ENCODE results near the gene NDEL1. TPM values are rescaled to one million over a fixed set of nuclear protein-coding genes. Genes with fewer than 3 reads are reported as not detected.

Gene NDEL1
- total and polyA plus RNA-seq, 4 donors, result 15.3 to 52.3 (median 35.4) TPM

DNA sequence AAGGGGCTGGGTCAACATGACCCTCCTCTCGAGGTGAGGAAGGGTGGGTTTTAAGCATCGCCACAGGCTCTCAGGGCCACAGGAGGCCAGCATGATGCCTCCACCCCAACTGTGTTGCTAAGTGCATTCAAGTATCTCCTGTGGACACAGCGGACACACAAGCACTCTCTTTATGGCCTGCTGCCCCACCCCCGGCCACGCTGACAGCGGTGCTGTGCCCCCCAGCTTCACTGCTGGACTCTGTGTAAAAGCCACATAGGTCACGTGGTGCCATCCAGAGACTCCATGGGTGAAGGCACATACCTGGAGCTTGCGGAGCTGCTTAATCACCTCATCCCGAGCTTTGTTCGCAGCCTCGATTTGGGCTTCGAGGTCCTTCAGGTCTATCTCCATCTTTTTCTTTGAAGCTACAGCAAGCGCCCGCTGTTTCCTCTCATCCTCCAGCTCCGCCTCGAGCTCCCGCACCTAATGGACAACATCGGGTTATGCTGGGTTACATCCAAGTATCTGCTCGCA, 51.5 kb downstream of the NDEL1 start (continued):
- TF ChIP-seq, protein P1, sequence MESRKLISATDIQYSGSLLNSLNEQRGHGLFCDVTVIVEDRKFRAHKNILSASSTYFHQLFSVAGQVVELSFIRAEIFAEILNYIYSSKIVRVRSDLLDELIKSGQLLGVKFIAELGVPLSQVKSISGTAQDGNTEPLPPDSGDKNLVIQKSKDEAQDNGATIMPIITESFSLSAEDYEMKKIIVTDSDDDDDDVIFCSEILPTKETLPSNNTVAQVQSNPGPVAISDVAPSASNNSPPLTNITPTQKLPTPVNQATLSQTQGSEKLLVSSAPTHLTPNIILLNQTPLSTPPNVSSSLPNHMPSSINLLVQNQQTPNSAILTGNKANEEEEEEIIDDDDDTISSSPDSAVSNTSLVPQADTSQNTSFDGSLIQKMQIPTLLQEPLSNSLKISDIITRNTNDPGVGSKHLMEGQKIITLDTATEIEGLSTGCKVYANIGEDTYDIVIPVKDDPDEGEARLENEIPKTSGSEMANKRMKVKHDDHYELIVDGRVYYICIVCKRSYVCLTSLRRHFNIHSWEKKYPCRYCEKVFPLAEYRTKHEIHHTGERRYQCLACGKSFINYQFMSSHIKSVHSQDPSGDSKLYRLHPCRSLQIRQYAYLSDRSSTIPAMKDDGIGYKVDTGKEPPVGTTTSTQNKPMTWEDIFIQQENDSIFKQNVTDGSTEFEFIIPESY (IDR thresholded peaks at IDR 0.05), result no peak
- TF ChIP-seq GABPA (IDR thresholded peaks at IDR 0.05 in 1 of 2, conservative IDR thresholded peaks at IDR 0.05 in 1 of 2), result no peak
- no peak for TF ChIP-seq MAX (IDR thresholded peaks at IDR 0.05)
- TF ChIP-seq FOXA1 (IDR thresholded peaks at IDR 0.05), result no peak

DNA sequence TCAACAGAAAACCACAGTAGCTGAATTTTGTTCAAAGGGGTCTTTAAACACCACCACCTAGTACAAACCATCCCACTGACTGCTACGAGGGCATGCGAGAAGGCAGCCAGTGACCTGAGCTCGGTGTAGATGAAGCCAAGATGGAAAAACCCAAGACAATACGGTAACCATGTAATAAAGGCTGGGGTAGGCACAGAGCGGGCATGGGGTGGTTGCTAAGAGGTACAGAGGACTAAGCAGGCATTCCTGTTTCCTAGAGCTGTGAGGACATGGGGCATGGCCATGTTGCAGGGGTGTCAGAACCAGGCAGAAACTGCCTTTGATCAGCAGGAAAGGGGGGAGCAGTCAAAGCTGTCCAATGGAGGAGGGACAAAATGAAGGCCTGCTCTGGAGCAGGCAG, 52.1 kb downstream of the NDEL1 start:
- DNase-seq (ENCODE audit: low spot score), result no peak
- no peaks in the 10 kb centered on the region for H3K9me3 ChIP-seq (ENCODE audit: control insufficient read depth in 4 of 4, low read length in 3 of 4)
- TF ChIP-seq NR2F2 (IDR thresholded peaks at IDR 0.05), result no peak
- no peak for TF ChIP-seq ATF3 (IDR thresholded peaks at IDR 0.05)
- no peak for TF ChIP-seq HNF4G (IDR thresholded peaks at IDR 0.05)
- no peak overlapping the region for H3K4me3 ChIP-seq (ENCODE audit: low read depth in 1 of 3, low read length in 3 of 3)
- peaks cover 5 to 50% (median 22%) of the 10 kb centered on the region in 4 donors for H3K36me3 ChIP-seq (ENCODE audit: control insufficient read depth in 4 of 4, insufficient read depth in 3 of 4, low read depth in 1 of 4, low read length in 3 of 4)
- 98% methylated on average over 5 of the region's 5 CpGs for WGBS
- no peaks in the 10 kb centered on the region for H3K4me1 ChIP-seq (ENCODE audit: control insufficient read depth in 4 of 4, insufficient read depth in 4 of 4, low read length in 3 of 4)
- H3K27ac ChIP-seq (ENCODE audit: low read depth in 1 of 2, low read length in 2 of 2), result no peak overlapping the region
- H3K9ac ChIP-seq (ENCODE audit: low read depth in 1 of 2, low read length in 2 of 2), result no peak overlapping the region
- no peaks in the 10 kb centered on the region for H3K27me3 ChIP-seq (ENCODE audit: control insufficient read depth in 4 of 4, insufficient read depth in 4 of 4, low read length in 3 of 4)

DNA sequence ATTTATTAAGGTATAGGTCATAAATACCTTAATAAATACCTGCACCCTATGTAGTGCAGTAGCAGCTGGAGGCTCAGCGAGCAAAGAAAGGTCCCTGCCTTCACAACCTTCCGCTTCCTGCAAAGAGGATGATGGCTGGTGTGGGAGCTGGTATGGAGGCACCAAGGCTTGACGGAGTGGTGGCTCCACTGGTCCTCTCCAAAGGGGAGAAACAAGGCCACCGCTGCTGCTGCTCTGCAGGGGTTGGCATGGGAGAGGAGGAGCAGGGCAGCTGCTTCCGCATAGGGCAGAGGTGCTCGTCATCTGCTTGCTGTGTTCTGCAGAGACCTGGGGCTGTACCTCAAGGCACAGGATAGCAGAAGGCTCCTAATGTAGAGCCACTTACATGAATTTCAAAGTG, 52.8 kb downstream of the NDEL1 start:
- H3K9ac ChIP-seq (ENCODE audit: low read depth in 1 of 2, low read length in 2 of 2), result no peak overlapping the region
- DNase-seq (ENCODE audit: low spot score), result no peak
- H3K4me3 ChIP-seq (ENCODE audit: low read depth in 1 of 3, low read length in 3 of 3), result no peak overlapping the region
- H3K36me3 ChIP-seq (ENCODE audit: control insufficient read depth in 4 of 4, insufficient read depth in 3 of 4, low read depth in 1 of 4, low read length in 3 of 4), result peaks cover 5 to 48% (median 18%) of the 10 kb centered on the region in 4 donors
- no peaks in the 10 kb centered on the region for H3K4me1 ChIP-seq (ENCODE audit: control insufficient read depth in 4 of 4, insufficient read depth in 4 of 4, low read length in 3 of 4)
- H3K27me3 ChIP-seq (ENCODE audit: control insufficient read depth in 4 of 4, insufficient read depth in 4 of 4, low read length in 3 of 4), result no peaks in the 10 kb centered on the region
- no peak overlapping the region for H3K27ac ChIP-seq (ENCODE audit: low read depth in 1 of 2, low read length in 2 of 2)
- no peak for TF ChIP-seq GABPA (IDR thresholded peaks at IDR 0.05 in 1 of 2, conservative IDR thresholded peaks at IDR 0.05 in 1 of 2)
- no peak for TF ChIP-seq REST (IDR thresholded peaks at IDR 0.05)
- no peak for TF ChIP-seq RXRA (IDR thresholded peaks at IDR 0.05)
- TF ChIP-seq, protein P2, sequence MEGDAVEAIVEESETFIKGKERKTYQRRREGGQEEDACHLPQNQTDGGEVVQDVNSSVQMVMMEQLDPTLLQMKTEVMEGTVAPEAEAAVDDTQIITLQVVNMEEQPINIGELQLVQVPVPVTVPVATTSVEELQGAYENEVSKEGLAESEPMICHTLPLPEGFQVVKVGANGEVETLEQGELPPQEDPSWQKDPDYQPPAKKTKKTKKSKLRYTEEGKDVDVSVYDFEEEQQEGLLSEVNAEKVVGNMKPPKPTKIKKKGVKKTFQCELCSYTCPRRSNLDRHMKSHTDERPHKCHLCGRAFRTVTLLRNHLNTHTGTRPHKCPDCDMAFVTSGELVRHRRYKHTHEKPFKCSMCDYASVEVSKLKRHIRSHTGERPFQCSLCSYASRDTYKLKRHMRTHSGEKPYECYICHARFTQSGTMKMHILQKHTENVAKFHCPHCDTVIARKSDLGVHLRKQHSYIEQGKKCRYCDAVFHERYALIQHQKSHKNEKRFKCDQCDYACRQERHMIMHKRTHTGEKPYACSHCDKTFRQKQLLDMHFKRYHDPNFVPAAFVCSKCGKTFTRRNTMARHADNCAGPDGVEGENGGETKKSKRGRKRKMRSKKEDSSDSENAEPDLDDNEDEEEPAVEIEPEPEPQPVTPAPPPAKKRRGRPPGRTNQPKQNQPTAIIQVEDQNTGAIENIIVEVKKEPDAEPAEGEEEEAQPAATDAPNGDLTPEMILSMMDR (IDR thresholded peaks at IDR 0.05; ENCODE audit: low read depth, low read length, missing input control), result no peak
- TF ChIP-seq SP1 (IDR thresholded peaks at IDR 0.05), result no peak
- H3K9me3 ChIP-seq (ENCODE audit: control insufficient read depth in 4 of 4, low read length in 3 of 4), result no peaks in the 10 kb centered on the region
- WGBS, result 97% methylated on average over 6 of the region's 6 CpGs
